Heart left ventricle (tissue), 13 donors: ENCODE data around the gene CEP250.

Experiments
- CTCF ChIP-seq, 12 donors: fragments of 200-600 bp; sonication (generic) in 4 of 12; IDR thresholded peaks; one replicate each; pipeline versions ENCODE4 v1.5.0 to v1.8.0; 2018 to 2022; ENCODE audit warnings: antibody characterized with exemption in 12 of 12, mild to moderate bottlenecking in 5 of 12
- POLR2A ChIP-seq, 2 donors: fragments of 450-650 bp; IDR thresholded peaks; one replicate each; pipeline ENCODE4 v1.6.1; 2017; ENCODE audit warnings: antibody characterized with exemption in 2 of 2, mild to moderate bottlenecking in 2 of 2, moderate library complexity in 2 of 2
- donor health status: ischemic (EF 13 %, LVEDD 7.1; RV severe dilation, severe dysfunction).
- donor health status: DM: no; HTN: yes; CAD: no.
- donor health status: DM: no; HTN: no; CAD: no.
- donor health status: ischemic (EF 25% LVEDD 6.9; RV normal size, moderate dysfunction).
- donor health status: ischemic (EF 25% LVEDD 5.7; RV mildly dilated, moderate dysfunction).
- donor health status: ischemic (EF 35%, LVEDD 5.7; RV mildly dilated, moderate dysfunction).
- donor health status: nonischemic (EF 11% LVEDD 7.7; RV severe dilation, severe dysfunction).
- donor health status: DM: yes; HTN: yes; CAD: no.
- donor health status: PGD.
- donor health status: ischemic (EF 29% LVEDD 5.4; RV normal size, mild dysfunction).
- donor health status: nonischemic (EF 23%, LVEDD 6.1; RV moderate dilation, normal function).

GRCh38 chr20:35492352-35492751, 37.0 kb downstream of the CEP250 start:
- TF ChIP-seq CTCF (IDR thresholded peaks at IDR 0.05), result no peak
- TF ChIP-seq POLR2A (IDR thresholded peaks at IDR 0.05), result no peak
